ENCODE data around the gene P4HB. TPM values are rescaled to one million over a fixed set of nuclear protein-coding genes. Genes with fewer than 3 reads are reported as not detected.

P4HB gene
- polyA plus RNA-seq, 1 of the 3 experiments (the other 2 are of a cell fraction): 165 TPM

DNA sequence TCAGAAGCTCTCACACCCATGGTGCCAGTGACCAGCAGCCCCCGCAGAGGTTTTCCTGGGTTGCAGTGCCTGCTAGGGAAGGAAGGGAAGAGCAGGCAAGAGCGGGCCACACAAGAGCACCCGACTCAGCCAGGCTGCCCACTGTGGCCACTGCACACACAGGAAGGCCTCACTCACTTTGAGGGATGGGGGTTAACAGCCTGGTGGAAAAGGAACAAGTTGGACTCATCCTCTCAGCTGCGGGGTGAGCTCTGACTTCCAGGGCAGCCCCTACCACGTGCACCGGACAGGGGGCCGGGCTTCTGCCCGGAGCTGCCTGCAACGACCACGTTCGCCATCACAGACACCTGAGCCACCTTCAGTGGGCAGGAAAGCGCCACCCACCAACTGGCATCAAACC is 8.1 kb downstream of the P4HB start:
- Histone ChIP-seq H3K36me3 (replicated peaks in 1 of 2; ENCODE audit: control insufficient read depth in 1 of 2, insufficient read depth in 2 of 2, low read length in 1 of 2) (peaks cover 46 to 81% of the 10 kb centered on the region in 2 experiments), H2AFZ (ENCODE audit: low read depth) (no peak overlapping the region), H3K9me3 (no peaks in the 10 kb centered on the region), H3K9ac (no peak overlapping the region), H3K4me3 (ENCODE audit: low read depth in 2 of 2, low read length in 1 of 2) (no peak overlapping the region), H3F3A (replicated peaks; ENCODE audit: insufficient read depth) (peaks cover 32% of the 10 kb centered on the region), H3K9me2 (no peaks in the 10 kb centered on the region), H3K27me3 (ENCODE audit: insufficient read depth) (no peaks in the 10 kb centered on the region), H4K20me1 (ENCODE audit: insufficient read depth) (peaks cover 48% of the 10 kb centered on the region), H3K79me2 (ENCODE audit: insufficient read depth) (peaks cover 73% of the 10 kb centered on the region), H3K4me2 (no peak overlapping the region), H3K4me1 (ENCODE audit: control insufficient read depth in 1 of 2, insufficient read depth in 2 of 2, low read depth in 1 of 2, low read length in 1 of 2) (no peaks in the 10 kb centered on the region; a peak in 1 of 4 replicates), H3K27ac (ENCODE audit: low read depth in 2 of 2, low read length in 1 of 2) (no peak overlapping the region)
- no peak for TF ChIP-seq TEAD4 (IDR thresholded peaks at IDR 0.05; ENCODE audit: borderline replicate concordance, insufficient read depth)
- TF ChIP-seq POLR2AphosphoS5 (IDR thresholded peaks at IDR 0.05; ENCODE audit: low read depth, low read length): no peak
- TF ChIP-seq YY1 (IDR thresholded peaks at IDR 0.05; ENCODE audit: low read depth): no peak
- no peak for TF ChIP-seq SIN3A (IDR thresholded peaks at IDR 0.05; ENCODE audit: borderline replicate concordance, low read depth, low read length)
- no peak for TF ChIP-seq FOXM1 (IDR thresholded peaks at IDR 0.05; ENCODE audit: low read depth)
- no peak for TF ChIP-seq RXRA (IDR thresholded peaks at IDR 0.05; ENCODE audit: borderline replicate concordance, low read depth)
- no peak for TF ChIP-seq FOXJ3 (CRISPR knock-in tag; IDR thresholded peaks at IDR 0.05)
- TF ChIP-seq CHD2 (IDR thresholded peaks at IDR 0.05; ENCODE audit: low read length, partially characterized antibody): no peak
- no peak for TF ChIP-seq GABPA (IDR thresholded peaks at IDR 0.05; ENCODE audit: low read depth)
- no peak for TF ChIP-seq ELF1 (IDR thresholded peaks at IDR 0.05)
- no peak for TF ChIP-seq TCF12 (IDR thresholded peaks at IDR 0.05)
- TF ChIP-seq, protein P1, sequence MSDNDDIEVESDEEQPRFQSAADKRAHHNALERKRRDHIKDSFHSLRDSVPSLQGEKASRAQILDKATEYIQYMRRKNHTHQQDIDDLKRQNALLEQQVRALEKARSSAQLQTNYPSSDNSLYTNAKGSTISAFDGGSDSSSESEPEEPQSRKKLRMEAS (IDR thresholded peaks at IDR 0.05; ENCODE audit: low read depth): no peak
- TF ChIP-seq FOSL2 (IDR thresholded peaks at IDR 0.05; ENCODE audit: borderline replicate concordance, low read depth): no peak
- TF ChIP-seq, protein P2, sequence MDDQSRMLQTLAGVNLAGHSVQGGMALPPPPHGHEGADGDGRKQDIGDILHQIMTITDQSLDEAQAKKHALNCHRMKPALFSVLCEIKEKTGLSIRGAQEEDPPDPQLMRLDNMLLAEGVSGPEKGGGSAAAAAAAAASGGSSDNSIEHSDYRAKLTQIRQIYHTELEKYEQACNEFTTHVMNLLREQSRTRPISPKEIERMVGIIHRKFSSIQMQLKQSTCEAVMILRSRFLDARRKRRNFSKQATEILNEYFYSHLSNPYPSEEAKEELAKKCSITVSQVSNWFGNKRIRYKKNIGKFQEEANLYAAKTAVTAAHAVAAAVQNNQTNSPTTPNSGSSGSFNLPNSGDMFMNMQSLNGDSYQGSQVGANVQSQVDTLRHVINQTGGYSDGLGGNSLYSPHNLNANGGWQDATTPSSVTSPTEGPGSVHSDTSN (IDR thresholded peaks at IDR 0.05): no peak
- no peak for TF ChIP-seq USF1 (IDR thresholded peaks at IDR 0.05; ENCODE audit: borderline replicate concordance, low read depth)
- no peak for TF ChIP-seq ZBTB33 (IDR thresholded peaks at IDR 0.05; ENCODE audit: borderline replicate concordance, low read depth)
- no peak for TF ChIP-seq RAD21 (IDR thresholded peaks at IDR 0.05; ENCODE audit: low read length)
- TF ChIP-seq RFX5 (IDR thresholded peaks at IDR 0.05; ENCODE audit: low read length): no peak
- POLR2A ChIA-PET: no interaction called here
- CTCF ChIA-PET: interaction anchor here (0.7 to 2.3 kb wide), 7 partner anchors 9 to 114 kb away, joined by 3 to 8 read pairs (median 4); no protein-coding TSS in a partner anchor
- DNase-seq: no peak
- WGBS (ENCODE audit: low lambda C conversion rate): 94% methylated on average over 12 of the region's 12 CpGs

Data from SK-N-SH (cell line).